SU-DHL-6 (cell line): Measurements from ENCODE around the gene TOX2.

Experiments
- H2AFZ ChIP-seq: fragments of 200-600 bp; sonication (generic); 2 replicates; pipeline ENCODE4 v1.6.1; 2014; ENCODE audit warnings: low read depth, mild to moderate bottlenecking, moderate library complexity, mixed read lengths, antibody characterized with exemption, low read length; ENCODE audit not compliant: severe bottlenecking
- H3F3A ChIP-seq: fragments of 200-600 bp; shearing (Covaris generic); 2 replicates; pipeline ENCODE4 v1.6.0; 2016; ENCODE audit warnings: antibody characterized with exemption, mild to moderate bottlenecking; ENCODE audit not compliant: insufficient read depth
- H3K27ac ChIP-seq: fragments of 200-600 bp; sonication (generic); 2 replicates; pipeline ENCODE4 v1.5.1; 2016; ENCODE audit warnings: low read depth, mild to moderate bottlenecking, low read length, moderate library complexity, mixed read lengths
- H3K27me3 ChIP-seq: fragments of 200-600 bp; sonication (generic), shearing (Covaris generic); 2 replicates; pipeline ENCODE4 v1.6.0; 2014; ENCODE audit warnings: mild to moderate bottlenecking, low read length
- H3K36me3 ChIP-seq: fragments of 200-600 bp; sonication (generic); 2 replicates; pipeline ENCODE4 v1.6.1; 2014; ENCODE audit warnings: mild to moderate bottlenecking, low read length, mixed read lengths
- H3K4me2 ChIP-seq: fragments of 300-600, 200-600 bp; shearing (Covaris generic), sonication (generic); 2 replicates; pipeline ENCODE4 v1.6.0; 2014; ENCODE audit warnings: low read length, low read depth, mild to moderate bottlenecking; ENCODE audit not compliant: poor library complexity, severe bottlenecking
- H3K4me3 ChIP-seq: fragments of 200-600 bp; sonication (generic); 2 replicates; pipeline ENCODE4 v1.5.1; 2014; ENCODE audit warnings: antibody characterized with exemption, low read length, mild to moderate bottlenecking, mixed read lengths; ENCODE audit not compliant: insufficient read depth, poor library complexity, severe bottlenecking
- H3K79me2 ChIP-seq: fragments of 200-600 bp; sonication (generic); 2 replicates; pipeline ENCODE4 v1.6.1; 2014; ENCODE audit warnings: mild to moderate bottlenecking, low read length, moderate library complexity; ENCODE audit not compliant: insufficient read depth
- H3K9ac ChIP-seq: fragments of 200-600 bp; sonication (generic); 2 replicates; pipeline ENCODE4 v1.7.0; 2014; ENCODE audit warnings: mild to moderate bottlenecking, low read length
- H3K9me2 ChIP-seq: fragments of 200-600 bp; sonication (generic); replicated peaks from 2 replicates; pipeline ENCODE4 v1.6.1; 2014; ENCODE audit warnings: low read length; ENCODE audit not compliant: insufficient read depth
- H3K9me3 ChIP-seq: fragments of 200-600 bp; sonication (generic); 2 replicates; pipeline ENCODE4 v1.6.1; 2014; ENCODE audit warnings: low read length, mixed read lengths; ENCODE audit not compliant: insufficient read depth
- H4K20me1 ChIP-seq: fragments of 200-600 bp; sonication (generic); 2 replicates; pipeline ENCODE4 v1.6.1; 2014; ENCODE audit warnings: low read depth, mild to moderate bottlenecking, antibody characterized with exemption, low read length, moderate library complexity, mixed read lengths
- EZH2phosphoT487 ChIP-seq: fragments of 200-600 bp; sonication (generic), shearing (Covaris generic); conservative IDR thresholded peaks from 2 replicates; pipeline ENCODE4 v1.6.1; 2018; ENCODE audit warnings: mild to moderate bottlenecking, antibody characterized with exemption, low read length, moderate library complexity, mixed read lengths
- TF ChIP-seq, protein P1 (sequence below): fragments of 200-600 bp; sonication (generic); IDR thresholded peaks from one replicate; pipeline ENCODE4 v1.5.1; 2017; ENCODE audit warnings: antibody characterized with exemption, mild to moderate bottlenecking, low read length, moderate library complexity; ENCODE audit not compliant: insufficient read depth, poor library complexity, severe bottlenecking

TOX2 gene

DNA sequence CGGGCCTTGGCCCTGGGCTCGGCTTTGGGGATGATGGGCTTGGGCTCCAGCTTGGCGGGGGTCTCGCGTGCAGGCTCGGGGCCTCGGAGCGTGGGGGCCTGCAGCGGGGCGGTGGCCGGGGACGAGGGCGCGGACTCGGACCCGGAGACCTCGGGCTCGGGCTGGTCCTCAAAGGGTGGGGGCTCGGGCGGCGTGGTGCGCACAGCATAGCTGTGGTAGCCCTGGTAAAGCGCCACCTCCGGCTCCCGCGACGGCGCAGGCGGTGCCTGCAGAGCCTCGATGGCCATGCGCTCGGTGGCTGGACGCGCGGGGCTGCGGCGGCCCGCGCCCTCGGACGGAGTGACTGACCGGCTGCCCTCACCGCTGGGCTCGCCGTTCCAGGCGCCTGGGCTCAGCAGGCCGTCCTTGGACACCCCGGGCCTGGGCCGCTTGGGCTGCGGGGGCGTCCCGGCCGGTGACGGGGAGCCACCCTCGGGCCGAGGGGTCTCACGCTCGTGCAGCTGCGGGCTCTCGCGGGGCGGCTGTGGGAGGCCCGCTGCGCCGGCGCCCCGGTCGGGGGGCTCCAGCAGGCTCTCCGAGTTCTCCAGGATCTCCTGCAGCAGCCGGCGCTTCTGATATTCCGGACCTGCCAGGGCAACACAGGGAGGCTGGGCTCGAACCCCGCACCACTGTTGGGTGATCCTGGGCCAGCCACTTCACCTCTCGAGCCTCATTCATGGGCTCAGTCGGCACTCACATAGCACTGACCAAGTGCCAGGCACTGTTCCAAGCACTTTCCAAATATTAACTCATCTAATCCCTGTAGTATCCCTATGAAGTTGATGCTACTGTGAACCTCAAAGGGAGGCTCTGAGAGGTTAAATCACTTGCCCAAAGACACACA is 201.4 kb downstream of the TOX2 start:
- no peak overlapping the region for H3K4me3 ChIP-seq
- H3K27me3 ChIP-seq = no peaks in the 10 kb centered on the region
- no peak overlapping the region for H3K9ac ChIP-seq
- H3K36me3 ChIP-seq = no peaks in the 10 kb centered on the region
- TF ChIP-seq, protein P1, sequence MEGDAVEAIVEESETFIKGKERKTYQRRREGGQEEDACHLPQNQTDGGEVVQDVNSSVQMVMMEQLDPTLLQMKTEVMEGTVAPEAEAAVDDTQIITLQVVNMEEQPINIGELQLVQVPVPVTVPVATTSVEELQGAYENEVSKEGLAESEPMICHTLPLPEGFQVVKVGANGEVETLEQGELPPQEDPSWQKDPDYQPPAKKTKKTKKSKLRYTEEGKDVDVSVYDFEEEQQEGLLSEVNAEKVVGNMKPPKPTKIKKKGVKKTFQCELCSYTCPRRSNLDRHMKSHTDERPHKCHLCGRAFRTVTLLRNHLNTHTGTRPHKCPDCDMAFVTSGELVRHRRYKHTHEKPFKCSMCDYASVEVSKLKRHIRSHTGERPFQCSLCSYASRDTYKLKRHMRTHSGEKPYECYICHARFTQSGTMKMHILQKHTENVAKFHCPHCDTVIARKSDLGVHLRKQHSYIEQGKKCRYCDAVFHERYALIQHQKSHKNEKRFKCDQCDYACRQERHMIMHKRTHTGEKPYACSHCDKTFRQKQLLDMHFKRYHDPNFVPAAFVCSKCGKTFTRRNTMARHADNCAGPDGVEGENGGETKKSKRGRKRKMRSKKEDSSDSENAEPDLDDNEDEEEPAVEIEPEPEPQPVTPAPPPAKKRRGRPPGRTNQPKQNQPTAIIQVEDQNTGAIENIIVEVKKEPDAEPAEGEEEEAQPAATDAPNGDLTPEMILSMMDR = no peak
- no peak for TF ChIP-seq EZH2phosphoT487
- no peaks in the 10 kb centered on the region for H3F3A ChIP-seq
- H4K20me1 ChIP-seq = no peaks in the 10 kb centered on the region
- no peak overlapping the region for H2AFZ ChIP-seq
- H3K9me3 ChIP-seq = no peaks in the 10 kb centered on the region
- no peak overlapping the region for H3K27ac ChIP-seq
- no peak overlapping the region for H3K4me2 ChIP-seq
- H3K9me2 ChIP-seq = no peaks in the 10 kb centered on the region
- no peaks in the 10 kb centered on the region for H3K79me2 ChIP-seq

DNA sequence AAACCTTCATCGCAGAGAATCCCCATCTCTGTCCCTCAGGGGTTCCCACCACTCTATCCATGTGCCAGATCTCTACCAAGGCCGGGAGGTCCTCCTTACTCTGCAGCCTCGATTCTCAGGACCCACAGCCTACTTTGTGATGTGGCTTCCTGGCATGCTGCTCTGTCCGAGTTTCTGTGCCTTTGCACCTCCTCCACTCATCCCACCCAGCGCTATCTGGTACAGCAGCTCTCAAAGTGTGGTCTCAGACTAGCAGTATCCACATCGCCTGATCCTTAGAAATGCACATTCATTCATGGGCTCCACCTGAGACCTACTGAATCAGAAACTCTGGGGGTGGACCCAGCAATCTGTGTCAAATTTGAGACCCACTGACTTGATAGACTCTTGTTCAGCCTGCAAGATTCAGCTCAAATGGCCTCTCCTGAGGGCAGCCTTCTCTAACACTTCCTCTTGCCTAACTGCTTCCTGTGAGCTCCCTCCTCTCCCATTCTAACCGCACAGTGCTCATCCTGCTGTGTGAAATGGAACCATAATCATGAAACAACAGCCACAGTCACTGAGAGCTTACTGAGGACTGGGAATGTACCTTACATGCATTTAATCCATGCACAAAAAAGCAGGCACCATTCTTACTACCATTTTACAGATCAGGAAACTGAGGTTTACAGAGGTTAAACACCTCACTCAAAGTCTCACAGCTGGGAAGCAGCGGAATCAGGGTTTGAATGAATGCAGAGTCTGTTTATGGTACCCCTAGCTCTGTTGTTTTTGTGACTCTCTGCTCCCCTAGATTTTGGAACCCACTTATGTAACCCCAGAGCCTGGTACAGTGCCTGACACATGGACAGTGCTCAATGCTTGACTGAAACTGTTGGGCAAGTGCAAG is 202.9 kb downstream of the TOX2 start:
- no peaks in the 10 kb centered on the region for H3K9me3 ChIP-seq
- H3K36me3 ChIP-seq = no peaks in the 10 kb centered on the region
- H3K79me2 ChIP-seq = no peaks in the 10 kb centered on the region
- H3K27me3 ChIP-seq = no peaks in the 10 kb centered on the region
- TF ChIP-seq EZH2phosphoT487 = no peak
- TF ChIP-seq, protein P1 = no peak
- H3K4me2 ChIP-seq = no peak overlapping the region
- H3K9ac ChIP-seq = no peak overlapping the region
- no peak overlapping the region for H3K4me3 ChIP-seq
- no peaks in the 10 kb centered on the region for H3F3A ChIP-seq
- no peaks in the 10 kb centered on the region for H4K20me1 ChIP-seq
- H2AFZ ChIP-seq = no peak overlapping the region
- H3K9me2 ChIP-seq = no peaks in the 10 kb centered on the region
- no peak overlapping the region for H3K27ac ChIP-seq

DNA sequence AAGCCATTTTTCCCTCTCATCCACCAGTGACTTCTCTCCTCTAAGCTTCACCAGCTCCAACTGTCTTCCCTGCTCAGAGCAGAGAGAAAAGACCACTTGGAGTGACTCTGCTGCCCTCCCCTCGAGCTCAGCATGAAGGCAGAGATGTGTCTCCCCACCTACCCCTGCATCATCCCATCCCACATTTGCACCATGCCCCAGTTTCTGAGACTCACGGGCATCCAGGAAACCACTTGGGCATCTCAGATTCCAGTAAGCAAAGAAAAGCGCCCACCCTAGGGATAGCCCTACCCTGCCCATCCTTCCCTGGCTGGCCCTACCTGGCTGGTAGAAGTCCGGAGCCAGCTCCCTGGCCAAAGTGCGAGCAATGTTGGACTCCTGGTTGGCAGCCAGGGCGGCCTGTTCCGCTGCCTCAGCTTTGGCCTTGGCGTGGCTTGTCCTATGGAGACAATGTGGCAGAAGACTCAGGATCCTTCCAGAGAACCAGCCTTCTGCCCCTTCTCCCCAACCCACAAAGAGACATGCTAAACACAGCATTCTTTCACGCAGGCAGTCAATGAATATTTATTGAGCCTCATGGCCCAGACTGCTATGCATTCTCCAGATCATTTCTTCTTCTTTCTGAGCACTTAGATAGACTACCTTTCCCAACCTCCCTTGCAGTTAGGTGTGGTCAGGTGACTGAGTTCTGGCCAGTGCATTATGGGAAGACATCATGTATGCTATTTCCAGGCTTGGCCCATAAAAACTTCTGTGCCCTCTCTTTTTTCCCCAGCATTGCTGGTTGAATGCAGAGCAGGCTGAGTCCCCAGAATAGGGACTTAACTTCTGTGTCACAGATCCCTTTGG is 203.8 kb downstream of the TOX2 start:
- H3K36me3 ChIP-seq = no peaks in the 10 kb centered on the region
- H3F3A ChIP-seq = no peaks in the 10 kb centered on the region
- no peak for TF ChIP-seq EZH2phosphoT487
- TF ChIP-seq, protein P1 = no peak
- no peak overlapping the region for H3K27ac ChIP-seq
- no peaks in the 10 kb centered on the region for H3K9me2 ChIP-seq
- H3K27me3 ChIP-seq = no peaks in the 10 kb centered on the region
- H3K9me3 ChIP-seq = no peaks in the 10 kb centered on the region
- no peak overlapping the region for H2AFZ ChIP-seq
- no peak overlapping the region for H3K4me3 ChIP-seq
- H3K79me2 ChIP-seq = no peaks in the 10 kb centered on the region
- no peak overlapping the region for H3K4me2 ChIP-seq
- H3K9ac ChIP-seq = no peak overlapping the region
- no peaks in the 10 kb centered on the region for H4K20me1 ChIP-seq
